Upper lobe of left lung (tissue), 6 donors: ENCODE results near the gene CPSF2. TPM values are rescaled to one million over a fixed set of nuclear protein-coding genes. Genes with fewer than 3 reads are reported as not detected.
"Not testable (repeated sequence)": the region's sequence is repeated elsewhere in the genome, so short reads cannot be mapped to it uniquely, and the experiment has no call there.

Experiments used
- ATAC-seq, 2 donors: fragments of 200-7000 bp; cut with Tn5 transposase; one replicate each; pipeline ENCODE4 v1.9.1; 2022; ENCODE audit warnings: mild to moderate bottlenecking in 2 of 2, moderate library complexity in 2 of 2; ENCODE audit not compliant: low FRiP score in 2 of 2
- DNase-seq, 2 donors: peaks; one replicate each; pipeline ENCODE4 v3.0.0-alpha.2; 2019 to 2020
- H3K27ac ChIP-seq, 4 donors: fragments of 200-600 bp; sonication (generic); one replicate each; pipeline ENCODE4 v1.5.1; 2016 to 2019
- H3K27me3 ChIP-seq, 4 donors: fragments of 200-600 bp; sonication (generic); one replicate each; pipeline ENCODE4 v1.5.1; 2017 to 2019
- H3K36me3 ChIP-seq, 4 donors: fragments of 200-600 bp; sonication (generic); one replicate each; pipeline ENCODE4 v1.5.1; 2016 to 2019
- H3K4me1 ChIP-seq, 4 donors: fragments of 200-600 bp; sonication (generic); one replicate each; pipeline ENCODE4 v1.5.1; 2018 to 2019
- H3K4me3 ChIP-seq, 4 donors: fragments of 200-600 bp; sonication (generic); one replicate each; pipeline ENCODE4 v1.5.1; 2017 to 2019; ENCODE audit warnings: mild to moderate bottlenecking in 2 of 4, moderate library complexity in 1 of 4
- H3K9me3 ChIP-seq, 4 donors: fragments of 200-600 bp; sonication (generic); one replicate each; pipeline ENCODE4 v1.5.1; 2018 to 2019
- EP300 ChIP-seq, 4 donors: sonication (generic); formaldehyde crosslinking; IDR thresholded peaks; one replicate each; pipeline ENCODE4 v1.5.1; 2017; ENCODE audit warnings: antibody characterized with exemption in 4 of 4, control low read depth in 2 of 4
- POLR2A ChIP-seq, 4 donors: fragments of 450-650 bp; IDR thresholded peaks; one replicate each; pipeline ENCODE4 v1.5.1; 2016 to 2017; ENCODE audit warnings: antibody characterized with exemption in 4 of 4, mild to moderate bottlenecking in 2 of 4
- POLR2AphosphoS5 ChIP-seq, 2 donors: sonication (generic); formaldehyde crosslinking; IDR thresholded peaks; one replicate each; pipeline ENCODE4 v1.5.1; 2017; ENCODE audit warnings: antibody characterized with exemption in 2 of 2
- WGBS, 2 donors: methylation state at CpG; one replicate each; pipeline ENCODE4 v1.1.5; 2017 to 2018; 5-methylcytosine and 5-hydroxymethylcytosine counted together
- total RNA-seq, 6 donors: library from RNA; depleted of rRNA in 4 of 6; stranded (reverse); fragments of >200 nt in 4 of 6; gene quantifications; one replicate each; pipeline versions ENCODE4 v1.1.0 to v1.2.1, GENCODE V29; 2016 to 2021
- TF ChIP-seq, protein P1 (sequence below), 6 experiments: fragments of 450-650 bp in 4 of 6; fragments of 200-600 bp in 2 of 6; sonication (generic) in 2 of 6; IDR thresholded peaks; one replicate each; pipeline ENCODE4 v1.5.1; 2016 to 2019; ENCODE audit warnings: antibody characterized with exemption in 6 of 6
- donor health status: DM: no; HTN: no; CAD: no; lungs with moderate emphysema.
- donor health status: DM: no; HTN: yes; CAD: no; lungs with severe emphysema.

Gene CPSF2
- total RNA-seq, 6 donors from 2014 or later: 15.7 to 47.4 (median 33.3) TPM

DNA sequence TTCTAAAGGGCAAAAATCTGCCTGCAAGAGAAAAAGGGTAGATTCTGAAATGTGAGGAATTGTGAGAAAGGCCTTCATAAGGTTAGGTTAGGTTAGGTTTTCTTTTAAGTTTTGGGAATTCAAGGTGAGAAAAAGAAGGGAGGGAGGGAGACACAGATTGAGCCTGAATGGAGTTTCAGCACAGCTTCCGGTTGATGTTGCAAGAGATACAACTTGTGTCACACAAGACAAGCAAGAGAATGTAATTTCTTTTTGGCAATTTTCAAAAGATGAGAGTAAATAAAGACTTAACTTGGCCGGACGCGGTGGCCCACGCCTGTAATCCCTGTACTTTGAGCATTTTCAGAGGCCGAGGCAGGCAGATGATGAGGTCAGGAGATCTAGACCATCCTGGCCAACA, 63.8 kb downstream of the CPSF2 start:
- ATAC-seq: no peak
- DNase-seq: no peak

DNA sequence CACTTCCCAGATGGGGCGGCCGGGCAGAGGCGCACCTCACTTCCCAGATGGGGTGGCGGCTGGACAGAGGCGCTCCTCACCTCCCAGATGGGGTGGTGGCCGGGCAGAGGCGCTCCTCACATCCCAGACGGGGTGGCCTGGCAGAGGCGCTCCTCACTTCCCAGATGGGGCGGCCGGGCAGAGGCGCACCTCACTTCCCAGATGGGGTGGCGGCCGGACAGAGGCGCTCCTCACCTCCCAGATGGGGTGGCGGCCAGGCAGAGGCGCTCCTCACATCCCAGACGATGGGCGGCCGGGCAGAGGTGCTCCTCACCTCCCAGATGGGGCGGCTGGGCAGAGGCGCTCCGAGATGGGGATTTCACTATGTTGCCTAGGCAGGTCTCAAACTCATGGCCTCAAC, 65.8 kb downstream of the CPSF2 start:
- peak in 1 of 2 donors; percentile 55 for DNase-seq
- H3K9me3 ChIP-seq, H3K27me3 ChIP-seq, H3K36me3 ChIP-seq, ATAC-seq, H3K4me1 ChIP-seq, H3K27ac ChIP-seq, H3K4me3 ChIP-seq: not testable (repeated sequence)
- WGBS, 2 donors: 86% methylated on average over 23 of the region's 23 CpGs; no CpG with 5 or more reads in 1 of the 2 donors

More for the DNA sequence above, 63.8 kb downstream of the CPSF2 start:
- H3K4me1 ChIP-seq: no peaks in the 10 kb centered on the region
- no peaks in the 10 kb centered on the region for H3K36me3 ChIP-seq
- WGBS, 2 donors: 74 to 88% methylated on average over 6 of the region's 6 CpGs
- no peaks in the 10 kb centered on the region for H3K27me3 ChIP-seq
- TF ChIP-seq EP300 (IDR thresholded peaks at IDR 0.05): no peak
- H3K27ac ChIP-seq: no peak overlapping the region
- no peaks in the 10 kb centered on the region for H3K9me3 ChIP-seq
- H3K4me3 ChIP-seq: no peak overlapping the region

DNA sequence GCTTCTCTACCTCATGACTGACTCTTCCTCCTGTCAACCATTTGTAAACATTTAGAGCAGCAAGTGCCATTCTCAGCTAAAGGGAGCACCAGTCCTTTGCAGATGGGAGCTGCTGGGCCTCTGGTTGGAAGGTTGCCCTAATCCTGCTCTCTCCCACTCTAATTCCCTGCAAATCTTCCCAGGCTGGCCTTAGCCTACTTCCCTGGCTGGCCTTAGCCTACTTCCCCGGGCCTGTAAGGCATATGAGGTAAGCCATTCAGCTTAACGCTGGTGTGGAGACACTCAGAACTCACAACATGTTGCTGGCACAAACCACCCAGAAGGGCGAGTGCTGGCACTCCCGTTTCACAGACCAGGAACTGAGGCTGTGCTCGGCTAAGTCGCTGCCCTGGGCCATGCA, 69.0 kb downstream of the CPSF2 start:
- H3K4me1 ChIP-seq: no peaks in the 10 kb centered on the region
- H3K27me3 ChIP-seq: no peaks in the 10 kb centered on the region
- H3K27ac ChIP-seq: no peak overlapping the region
- H3K4me3 ChIP-seq: no peak overlapping the region
- H3K9me3 ChIP-seq: no peaks in the 10 kb centered on the region
- TF ChIP-seq POLR2AphosphoS5 (IDR thresholded peaks at IDR 0.05) (no peak), POLR2A (IDR thresholded peaks at IDR 0.05) (no peak), EP300 (IDR thresholded peaks at IDR 0.05) (no peak)
- TF ChIP-seq, protein P1, sequence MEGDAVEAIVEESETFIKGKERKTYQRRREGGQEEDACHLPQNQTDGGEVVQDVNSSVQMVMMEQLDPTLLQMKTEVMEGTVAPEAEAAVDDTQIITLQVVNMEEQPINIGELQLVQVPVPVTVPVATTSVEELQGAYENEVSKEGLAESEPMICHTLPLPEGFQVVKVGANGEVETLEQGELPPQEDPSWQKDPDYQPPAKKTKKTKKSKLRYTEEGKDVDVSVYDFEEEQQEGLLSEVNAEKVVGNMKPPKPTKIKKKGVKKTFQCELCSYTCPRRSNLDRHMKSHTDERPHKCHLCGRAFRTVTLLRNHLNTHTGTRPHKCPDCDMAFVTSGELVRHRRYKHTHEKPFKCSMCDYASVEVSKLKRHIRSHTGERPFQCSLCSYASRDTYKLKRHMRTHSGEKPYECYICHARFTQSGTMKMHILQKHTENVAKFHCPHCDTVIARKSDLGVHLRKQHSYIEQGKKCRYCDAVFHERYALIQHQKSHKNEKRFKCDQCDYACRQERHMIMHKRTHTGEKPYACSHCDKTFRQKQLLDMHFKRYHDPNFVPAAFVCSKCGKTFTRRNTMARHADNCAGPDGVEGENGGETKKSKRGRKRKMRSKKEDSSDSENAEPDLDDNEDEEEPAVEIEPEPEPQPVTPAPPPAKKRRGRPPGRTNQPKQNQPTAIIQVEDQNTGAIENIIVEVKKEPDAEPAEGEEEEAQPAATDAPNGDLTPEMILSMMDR (IDR thresholded peaks at IDR 0.05): no peak
- no peak for DNase-seq
- 72 to 76% methylated on average over 5 to 6 of the region's 6 CpGs for WGBS, 2 donors
- no peaks in the 10 kb centered on the region for H3K36me3 ChIP-seq
- ATAC-seq: peak in 1 of 2 donors; percentile 55

DNA sequence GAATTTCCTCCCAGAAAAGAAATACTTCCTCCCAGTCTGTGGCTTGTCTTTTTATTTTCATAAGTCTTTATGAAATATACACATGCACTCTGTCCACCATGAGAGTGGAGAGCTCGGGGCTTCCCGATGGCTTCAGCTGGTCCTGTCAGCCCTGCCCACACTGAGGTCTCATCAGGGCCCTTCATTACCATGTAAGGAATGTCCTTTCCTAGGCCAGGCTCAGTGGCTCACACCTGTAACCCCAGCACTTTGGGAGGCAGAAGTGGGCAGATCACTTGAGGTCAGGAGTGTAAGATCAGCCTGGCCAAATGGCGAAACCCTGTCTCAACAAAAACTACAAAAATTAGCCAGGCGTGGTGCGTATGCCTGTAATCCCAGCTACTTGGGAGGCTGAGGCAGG, 77.0 kb downstream of the CPSF2 start:
- TF ChIP-seq POLR2A (IDR thresholded peaks at IDR 0.05) (no peak), POLR2AphosphoS5 (IDR thresholded peaks at IDR 0.05) (no peak), EP300 (IDR thresholded peaks at IDR 0.05) (no peak)
- TF ChIP-seq, protein P1 (IDR thresholded peaks at IDR 0.05): no peak
- WGBS, 2 donors: 79 to 85% methylated on average over 5 of the region's 5 CpGs

DNA sequence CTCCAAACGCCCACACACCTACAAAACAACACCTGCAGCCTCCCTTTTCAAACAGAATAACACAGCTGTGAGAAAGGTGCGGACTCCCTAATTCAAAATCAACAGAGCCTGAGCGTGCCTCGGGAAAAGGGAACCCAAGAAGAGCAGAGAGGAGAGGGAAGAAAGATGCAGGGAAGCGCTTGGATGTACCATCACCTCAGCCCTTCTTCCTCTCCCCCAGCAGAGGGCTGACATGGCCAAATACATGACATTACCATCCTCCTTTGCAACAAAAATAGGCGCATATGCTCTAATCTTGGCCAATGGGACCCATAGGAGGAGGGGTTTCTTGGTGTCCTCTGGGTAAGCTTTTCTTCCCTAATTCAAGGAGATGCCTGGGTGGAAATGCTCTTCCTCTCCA, 78.0 kb downstream of the CPSF2 start:
- DNase-seq (no peak), ATAC-seq (no peak)
- Histone ChIP-seq H3K36me3 (no peaks in the 10 kb centered on the region), H3K27ac (no peak overlapping the region), H3K4me3 (no peak overlapping the region), H3K9me3 (no peaks in the 10 kb centered on the region), H3K4me1 (no peaks in the 10 kb centered on the region), H3K27me3 (no peaks in the 10 kb centered on the region)
- TF ChIP-seq, protein P1 (IDR thresholded peaks at IDR 0.05): no peak
- TF ChIP-seq EP300 (IDR thresholded peaks at IDR 0.05) (no peak), POLR2AphosphoS5 (IDR thresholded peaks at IDR 0.05) (no peak), POLR2A (IDR thresholded peaks at IDR 0.05) (no peak)
- 46 to 59% methylated on average over 6 of the region's 6 CpGs for whole genome bisulfite sequencing, 2 donors

More for the DNA sequence above, 77.0 kb downstream of the CPSF2 start:
- DNase-seq (no peak), ATAC-seq (no peak)
- Histone ChIP-seq H3K4me3 (no peak overlapping the region), H3K36me3 (no peaks in the 10 kb centered on the region), H3K27ac (no peak overlapping the region), H3K4me1 (no peaks in the 10 kb centered on the region), H3K27me3 (no peaks in the 10 kb centered on the region), H3K9me3 (no peaks in the 10 kb centered on the region)

DNA sequence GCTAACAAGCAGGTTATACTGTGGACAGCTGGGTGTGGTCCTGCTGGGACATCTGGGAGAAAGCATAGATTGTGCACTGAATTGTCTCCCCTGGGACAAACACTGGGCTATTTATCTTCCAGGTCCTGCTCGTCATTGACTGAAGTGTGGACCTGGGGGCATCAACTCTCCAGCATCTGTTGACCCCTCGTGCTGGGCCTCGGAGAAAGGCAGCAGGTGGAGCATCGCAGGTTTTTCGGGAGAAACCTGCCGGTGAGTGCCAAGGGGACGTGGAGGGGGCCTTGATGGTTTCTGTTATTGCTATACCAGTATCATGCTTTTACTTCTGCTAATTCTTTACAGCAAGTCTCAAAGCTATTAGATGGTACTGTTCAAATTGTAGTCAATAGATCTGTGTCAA, 81.3 kb downstream of the CPSF2 start:
- Histone ChIP-seq H3K4me1 (no peaks in the 10 kb centered on the region), H3K27me3 (no peaks in the 10 kb centered on the region), H3K4me3 (no peak overlapping the region), H3K27ac (no peak overlapping the region), H3K36me3 (no peaks in the 10 kb centered on the region), H3K9me3 (no peaks in the 10 kb centered on the region)
- DNase-seq (no peak), ATAC-seq (no peak)
- TF ChIP-seq EP300 (IDR thresholded peaks at IDR 0.05) (no peak), POLR2A (IDR thresholded peaks at IDR 0.05) (no peak), POLR2AphosphoS5 (IDR thresholded peaks at IDR 0.05) (no peak)
- TF ChIP-seq, protein P1 (IDR thresholded peaks at IDR 0.05): no peak
- 75 to 82% methylated on average over 6 to 7 of the region's 7 CpGs for whole genome bisulfite sequencing, 2 donors
